HG02588 (cell line): ENCODE data around the gene BMI1.
"Not testable (repeated sequence)": the region's sequence is repeated elsewhere in the genome, so short reads cannot be mapped to it uniquely, and the experiment has no call there.

Experiments
- ATAC-seq: cut with Tn5 transposase; IDR thresholded peaks from one replicate; pipeline ENCODE4 v1.9.1; 2021; ENCODE audit warnings: mild to moderate bottlenecking, moderate library complexity; ENCODE audit not compliant: unreplicated experiment

The BMI1 gene

GRCh38 chr10:22320591-22321155 lies at the start of gene BMI1:
Gene BMI1, plus strand, starts transcription at chr10:22321099. Its CDS starts 5,351 bp downstream, at chr10:22326450.
- peak; percentile 22 for ATAC-seq

- ATAC-seq = no peak
Measured at GRCh38 chr10:22271786-22272185, 49.1 kb upstream of the BMI1 start.

- no peak for ATAC-seq
Measured at GRCh38 chr10:22278441-22278782, 42.5 kb upstream of the BMI1 start.

GRCh38 chr10:22280078-22280477 lies 40.8 kb upstream of the BMI1 start:
- ATAC-seq = no peak

GRCh38 chr10:22285130-22285529 lies 35.8 kb upstream of the BMI1 start:
- no peak for ATAC-seq

- no peak for ATAC-seq
Measured at GRCh38 chr10:22293747-22294404, 27.0 kb upstream of the BMI1 start.

- no peak for ATAC-seq
Measured at GRCh38 chr10:22294694-22295093, 26.2 kb upstream of the BMI1 start.

GRCh38 chr10:22301193-22301592 lies 19.7 kb upstream of the BMI1 start:
- no peak for ATAC-seq

- no peak for ATAC-seq
Measured at GRCh38 chr10:22303461-22303860, 17.4 kb upstream of the BMI1 start.

GRCh38 chr10:22305721-22306120 lies 15.2 kb upstream of the BMI1 start:
- ATAC-seq = no peak

- peak; percentile 94 for ATAC-seq
Measured at GRCh38 chr10:22308390-22308789, 12.5 kb upstream of the BMI1 start.

GRCh38 chr10:22309180-22310000 lies 11.5 kb upstream of the BMI1 start:
- no peak for ATAC-seq

- not testable (repeated sequence) for ATAC-seq
Measured at GRCh38 chr10:22310012-22310411, 10.9 kb upstream of the BMI1 start.

GRCh38 chr10:22310928-22311327 lies 10.0 kb upstream of the BMI1 start:
- ATAC-seq = no peak

- no peak for ATAC-seq
Measured at GRCh38 chr10:22314852-22315251, 6.0 kb upstream of the BMI1 start.

GRCh38 chr10:22315455-22316285 lies 5.2 kb upstream of the BMI1 start:
- ATAC-seq = peak; percentile 21

- peak; percentile 60 for ATAC-seq
Measured at GRCh38 chr10:22316286-22317075, 4.4 kb upstream of the BMI1 start, which contains the start of gene COMMD3. Gene COMMD3, plus strand, starts transcription at chr10:22316388. Its CDS starts 30 bp downstream, at chr10:22316418.

- ATAC-seq = peak; percentile 12
Measured at GRCh38 chr10:22317076-22317370, 3.9 kb upstream of the BMI1 start.

- ATAC-seq = no peak
Measured at GRCh38 chr10:22317771-22318565, 2.9 kb upstream of the BMI1 start.

GRCh38 chr10:22318772-22319171 lies 2.1 kb upstream of the BMI1 start:
- no peak for ATAC-seq
